IPS DF 19.7 (cell line): ENCODE measurements around the gene AGMO.

Experiments used
- DNase-seq: peaks from one replicate; pipeline ENCODE4 v3.0.0-alpha.2; 2013; ENCODE audit warnings: low read depth, low spot score

Gene AGMO

DNA sequence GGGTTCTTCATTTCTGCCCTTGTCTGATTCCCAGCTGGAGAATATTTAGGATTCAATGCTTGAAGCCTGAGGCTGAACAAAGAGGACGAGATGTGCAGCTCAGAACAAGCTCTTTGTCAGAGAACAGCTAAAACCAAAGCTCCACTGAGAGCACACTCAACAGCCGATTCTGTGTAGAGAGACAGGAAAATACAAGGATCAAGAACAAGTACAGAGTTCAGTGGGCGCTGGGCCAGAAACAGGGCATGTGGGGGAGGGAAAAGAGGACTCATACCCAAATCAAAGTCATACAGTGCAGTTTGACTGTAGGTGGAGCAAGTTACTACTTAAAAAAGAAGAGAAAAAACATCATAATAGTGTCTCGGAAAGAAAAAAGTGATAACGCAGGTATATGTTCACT lies at the start of gene AGMO:
TSS of gene AGMO (minus strand) at position 181 of the 400 bp plus-strand sequence.
- DNase-seq, result no peak

GRCh38 chr7:15610503-15610902 lies 48.7 kb upstream of the AGMO start:
- DNase-seq, result no peak

GRCh38 chr7:15609287-15609686 lies 47.5 kb upstream of the AGMO start:
- DNase-seq, result no peak

DNA sequence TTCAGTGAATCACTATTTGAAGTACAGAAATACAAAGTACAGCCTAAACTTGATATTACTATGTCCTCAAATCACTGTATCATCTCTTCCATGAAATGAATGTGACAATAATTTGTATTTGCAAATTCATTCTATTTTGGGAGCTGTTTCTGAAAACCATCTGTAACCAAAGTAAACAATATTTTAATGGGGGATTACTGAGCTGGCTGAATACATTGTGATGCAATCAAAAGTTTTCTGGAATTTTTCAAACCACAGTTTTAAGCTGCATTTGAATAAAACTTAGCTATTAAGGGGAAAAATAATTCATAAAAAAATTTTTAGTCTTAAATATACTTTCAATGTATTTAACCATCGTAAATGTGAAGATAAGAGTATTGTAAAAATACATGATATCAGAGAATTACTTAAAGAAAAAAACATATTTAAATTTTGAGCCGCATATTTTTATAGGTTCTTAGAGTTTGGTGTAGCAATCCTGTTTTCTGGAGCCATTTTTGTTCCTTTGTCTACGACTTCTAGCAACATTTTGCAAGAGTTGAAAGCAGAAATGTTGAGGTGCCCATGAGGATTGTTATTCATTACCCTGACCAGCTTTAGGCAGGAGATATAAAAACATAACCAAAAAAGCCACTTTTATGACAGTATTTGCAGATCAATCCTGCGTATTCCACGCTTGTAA lies 45.9 kb upstream of the AGMO start:
- no peak for DNase-seq

DNA sequence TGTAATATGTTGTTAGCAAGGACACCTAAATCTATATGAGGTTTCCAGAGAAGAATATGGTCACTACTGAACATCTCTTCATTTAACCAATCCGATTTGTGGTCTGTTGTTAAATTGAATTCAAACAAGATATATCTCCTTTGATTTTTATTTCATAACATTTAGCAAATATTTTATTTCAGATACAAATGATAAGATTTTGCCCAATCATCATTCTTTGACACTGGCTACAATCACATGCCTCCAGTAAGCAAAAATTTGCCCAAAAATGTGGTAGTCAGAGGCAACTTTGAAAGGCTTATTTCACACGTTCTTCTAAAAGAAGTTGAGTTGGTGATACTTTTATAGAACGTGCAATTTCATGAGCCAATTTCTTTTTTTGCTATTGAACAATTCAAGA lies 44.7 kb upstream of the AGMO start:
- DNase-seq, result no peak

DNA sequence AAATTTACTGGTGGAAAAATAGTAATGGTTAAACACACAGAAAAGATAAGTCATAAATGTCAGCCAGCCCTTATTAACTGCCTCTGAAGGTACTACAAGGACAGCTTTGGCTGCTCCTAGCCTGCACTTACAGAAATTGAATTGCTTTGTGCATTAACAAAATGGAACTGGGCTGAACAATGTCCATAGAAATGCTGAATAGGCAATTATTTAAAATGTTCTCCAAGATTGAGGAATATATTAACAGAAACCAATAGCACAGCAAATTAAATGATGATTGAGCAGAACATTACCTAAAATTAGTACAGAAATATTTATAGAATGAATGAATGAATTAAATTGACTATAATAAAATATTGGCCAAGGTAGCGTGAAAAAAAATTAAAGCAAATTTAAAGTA lies 42.4 kb upstream of the AGMO start:
- no peak for DNase-seq

DNA sequence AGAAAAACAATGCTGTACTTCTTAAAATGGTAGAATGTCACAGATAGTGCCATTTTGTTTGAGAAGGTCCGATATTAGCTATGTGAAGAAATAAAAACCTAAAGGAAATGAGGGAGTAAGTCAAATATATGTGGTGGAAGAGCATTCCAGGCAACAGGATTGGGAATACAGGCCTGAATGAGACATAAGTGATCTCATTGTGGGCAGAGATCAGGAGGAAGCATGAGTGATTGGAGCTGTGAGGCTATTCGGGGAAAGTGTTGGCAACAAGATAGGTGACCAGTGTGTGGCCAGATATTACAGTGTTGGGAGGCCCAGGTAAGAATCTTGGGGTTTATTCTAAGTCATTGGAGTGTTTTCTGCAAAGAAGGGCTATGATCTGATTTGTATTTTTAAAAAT lies 41.3 kb upstream of the AGMO start:
- DNase-seq, result no peak

DNA sequence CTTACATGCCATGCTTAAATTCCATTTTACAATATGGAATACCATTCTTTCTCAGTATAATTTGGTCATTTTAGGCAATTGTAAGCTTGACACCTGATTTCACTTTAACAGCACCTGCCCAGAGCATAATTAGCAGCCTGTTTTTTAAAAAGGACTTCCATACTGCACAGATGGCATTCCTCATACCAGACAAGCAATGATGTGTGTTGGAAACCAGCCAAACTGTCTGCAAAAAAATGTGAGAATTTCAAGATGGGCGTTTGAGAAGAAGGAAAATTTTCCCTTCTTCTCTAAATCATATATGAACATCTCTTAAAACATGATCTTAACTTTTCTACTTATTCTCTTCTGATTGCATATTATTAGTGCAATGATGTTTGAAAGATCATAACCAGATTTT lies 40.4 kb upstream of the AGMO start:
- DNase-seq, result no peak

GRCh38 chr7:15601175-15601574 lies 39.4 kb upstream of the AGMO start:
- no peak for DNase-seq

DNA sequence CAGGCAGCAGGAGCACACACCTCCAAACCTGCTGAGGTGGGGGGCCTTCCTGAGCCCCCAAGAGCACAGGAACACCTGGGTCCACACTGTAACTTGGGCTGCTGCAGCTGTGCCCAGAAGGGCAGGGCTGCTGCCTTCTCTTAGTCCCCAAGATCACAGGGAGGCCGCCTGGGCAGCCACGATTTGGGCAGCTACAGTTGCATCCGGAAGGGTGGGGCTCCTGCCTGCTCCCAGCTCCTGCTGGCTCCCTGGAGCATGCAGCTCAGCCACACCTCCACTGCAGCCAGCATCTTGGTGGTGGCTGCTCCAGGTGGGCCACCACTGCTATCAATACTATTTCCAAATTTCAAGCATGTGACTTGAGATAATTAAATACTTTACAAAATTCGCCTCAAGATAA lies 38.5 kb upstream of the AGMO start:
- no peak for DNase-seq

DNA sequence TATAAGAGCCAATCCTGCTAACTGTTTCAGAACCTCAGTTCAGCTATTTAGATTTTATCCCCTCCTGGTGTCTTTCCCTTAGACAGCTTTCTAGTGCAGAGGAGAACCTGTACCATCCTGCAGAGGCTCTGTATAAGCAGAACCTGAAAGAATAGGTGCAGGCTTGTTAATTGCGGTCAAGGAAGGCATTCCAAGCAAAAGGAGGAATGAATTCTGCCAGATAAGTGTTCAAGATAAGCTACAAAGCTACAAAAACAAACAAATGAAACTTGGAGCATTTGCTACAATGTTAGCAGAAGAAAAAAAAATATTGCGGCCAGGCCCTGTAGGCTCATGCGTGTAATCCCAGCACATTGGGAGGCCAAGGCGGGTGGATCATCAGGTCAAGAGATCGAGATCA lies 32.6 kb upstream of the AGMO start:
- DNase-seq, result no peak

GRCh38 chr7:15593382-15593781 lies 31.6 kb upstream of the AGMO start:
- DNase-seq, result no peak

- DNase-seq, result no peak
Observed at GRCh38 chr7:15586266-15586665, 24.5 kb upstream of the AGMO start.

DNA sequence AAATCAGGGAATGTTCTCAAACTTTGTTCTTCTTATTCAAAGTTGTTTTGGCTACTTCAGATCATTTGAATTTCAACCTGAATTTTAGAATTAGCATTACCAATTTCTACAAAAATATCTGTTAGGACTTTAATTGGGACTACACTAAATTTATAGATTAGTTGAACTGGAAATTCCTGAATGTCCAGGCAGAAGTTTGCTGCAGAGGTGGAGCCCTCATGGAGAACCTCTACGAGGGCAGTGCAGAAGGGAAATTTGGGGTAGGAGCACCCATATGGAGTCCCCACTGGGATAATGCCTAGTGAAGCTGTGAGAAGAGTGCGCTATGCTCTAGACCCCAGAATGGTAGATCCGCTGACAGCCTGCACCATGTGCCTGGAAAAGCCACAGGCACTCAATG lies 22.8 kb upstream of the AGMO start:
- no peak for DNase-seq

GRCh38 chr7:15582773-15583172 lies 21.0 kb upstream of the AGMO start:
- DNase-seq, result no peak

- no peak for DNase-seq
Observed at GRCh38 chr7:15581352-15581951, 19.6 kb upstream of the AGMO start.

GRCh38 chr7:15580604-15581351 lies 19.0 kb upstream of the AGMO start:
- DNase-seq, result no peak

GRCh38 chr7:15577600-15577999 lies 15.8 kb upstream of the AGMO start:
- DNase-seq, result no peak

DNA sequence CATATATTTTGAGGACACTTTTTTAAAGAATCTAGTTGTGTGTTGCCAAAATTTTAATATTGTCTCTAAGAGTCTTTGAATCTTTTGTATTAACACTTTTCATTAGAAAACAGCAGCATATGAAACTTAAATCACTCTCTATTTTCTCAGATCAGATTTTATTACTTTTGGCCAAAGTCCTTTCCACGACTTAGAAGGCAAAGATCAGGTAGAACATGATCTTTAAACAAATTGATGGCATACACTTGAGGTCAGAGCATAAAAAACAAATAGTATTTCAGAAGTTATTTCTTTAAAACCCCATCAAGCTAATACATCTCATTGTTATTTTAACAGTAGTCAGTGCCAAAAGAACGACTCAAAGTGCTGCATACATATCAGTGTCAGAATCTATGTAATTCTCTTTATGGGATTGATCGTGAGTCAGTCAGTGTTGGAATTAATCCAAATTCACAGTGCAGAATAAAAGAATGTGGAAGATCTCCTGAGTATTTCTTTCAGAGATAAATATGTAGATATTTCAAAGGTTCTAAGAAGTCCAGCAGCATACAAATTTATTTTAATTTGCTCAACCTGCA lies 9.6 kb upstream of the AGMO start:
- DNase-seq, result no peak

- no peak for DNase-seq
Observed at GRCh38 chr7:15567652-15568051, 5.8 kb upstream of the AGMO start.

DNA sequence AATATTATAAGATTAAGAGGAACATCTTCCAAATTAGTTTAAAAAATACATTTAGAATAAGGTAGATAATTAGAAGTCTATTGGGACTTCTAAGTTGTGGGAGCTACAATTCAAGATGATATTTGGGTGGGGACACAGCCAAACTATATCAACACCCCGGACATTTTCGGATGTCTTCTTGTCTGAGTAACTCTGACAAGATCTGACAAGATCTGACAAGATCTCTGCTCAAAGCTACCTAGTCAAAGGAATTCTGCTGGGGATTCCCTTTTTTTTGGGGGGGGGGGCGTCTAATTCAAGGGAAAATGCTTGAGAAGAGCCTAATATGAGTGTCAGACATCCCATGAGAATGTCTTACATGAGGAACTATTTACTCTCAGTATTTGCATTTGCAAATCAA lies 5.2 kb upstream of the AGMO start:
- no peak for DNase-seq

GRCh38 chr7:15566476-15566875 lies 4.7 kb upstream of the AGMO start:
- no peak for DNase-seq

DNA sequence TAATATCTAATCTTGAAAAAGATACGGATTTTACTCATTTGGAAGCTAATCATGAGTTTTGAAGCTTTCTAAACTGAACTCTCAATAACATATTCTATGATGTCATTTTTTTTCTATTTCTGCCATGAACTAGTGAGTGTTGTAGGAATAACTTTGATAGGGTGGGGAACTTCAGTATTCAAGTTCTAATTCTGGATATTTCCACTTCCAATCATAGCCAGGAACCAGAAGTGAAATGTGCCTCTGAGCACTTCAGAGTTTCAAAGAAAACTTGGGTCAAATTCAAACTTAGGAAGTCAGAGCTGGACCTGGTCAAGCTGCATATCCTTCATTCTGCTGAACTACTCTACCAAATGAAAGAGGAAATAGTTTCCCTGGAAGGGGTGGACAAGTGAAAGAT lies 847 bp downstream of the AGMO start:
- no peak for DNase-seq
